ENCODE measurements around the gene CCNT2. TPM values are rescaled to one million over a fixed set of nuclear protein-coding genes. Genes with fewer than 3 reads are reported as not detected.
"Not testable (repeated sequence)": the region's sequence is repeated elsewhere in the genome, so short reads cannot be mapped to it uniquely, and the experiment has no call there.

CCNT2 gene
- total RNA-seq, 4 donors from 2014 or later: 19.1 to 45.5 (median 25.8) TPM

DNA sequence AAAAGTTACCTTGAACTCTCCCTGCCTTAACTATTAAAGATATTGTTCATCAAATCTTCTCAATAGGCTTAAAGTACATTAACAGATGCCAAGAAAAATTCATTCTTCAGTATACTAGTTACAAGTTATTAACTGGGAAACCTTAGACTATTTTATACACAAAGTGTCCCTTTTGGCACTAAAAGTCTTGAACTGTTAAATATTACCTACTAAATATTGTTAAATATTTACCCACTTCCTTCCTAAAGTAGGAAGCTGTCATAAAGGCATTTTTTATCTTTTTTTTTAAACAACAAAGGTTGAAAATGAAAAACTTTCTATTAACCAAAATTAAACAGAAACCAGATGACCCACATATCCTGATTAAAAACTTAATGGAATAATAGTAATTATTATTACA lies 19.4 kb upstream of the CCNT2 start:
- H3K27me3 ChIP-seq: no peaks in the 10 kb centered on the region
- H3K36me3 ChIP-seq: no peaks in the 10 kb centered on the region
- TF ChIP-seq EP300 (IDR thresholded peaks at IDR 0.05): no peak
- no peak for TF ChIP-seq POLR2A (IDR thresholded peaks at IDR 0.05)
- no peak overlapping the region for H3K4me3 ChIP-seq
- H3K9me3 ChIP-seq: no peaks in the 10 kb centered on the region
- H3K4me1 ChIP-seq: no peaks in the 10 kb centered on the region
- ATAC-seq: no peak
- H3K27ac ChIP-seq: no peak overlapping the region

- WGBS, 2 donors (ENCODE audit: low coverage in 1 of 2): 73 to 86% methylated on average over 1 of the region's 1 CpG
- H3K4me3 ChIP-seq: no peak overlapping the region
- H3K36me3 ChIP-seq: no peaks in the 10 kb centered on the region
- H3K4me1 ChIP-seq: no peaks in the 10 kb centered on the region
- H3K27me3 ChIP-seq: no peaks in the 10 kb centered on the region
- TF ChIP-seq, protein P1, sequence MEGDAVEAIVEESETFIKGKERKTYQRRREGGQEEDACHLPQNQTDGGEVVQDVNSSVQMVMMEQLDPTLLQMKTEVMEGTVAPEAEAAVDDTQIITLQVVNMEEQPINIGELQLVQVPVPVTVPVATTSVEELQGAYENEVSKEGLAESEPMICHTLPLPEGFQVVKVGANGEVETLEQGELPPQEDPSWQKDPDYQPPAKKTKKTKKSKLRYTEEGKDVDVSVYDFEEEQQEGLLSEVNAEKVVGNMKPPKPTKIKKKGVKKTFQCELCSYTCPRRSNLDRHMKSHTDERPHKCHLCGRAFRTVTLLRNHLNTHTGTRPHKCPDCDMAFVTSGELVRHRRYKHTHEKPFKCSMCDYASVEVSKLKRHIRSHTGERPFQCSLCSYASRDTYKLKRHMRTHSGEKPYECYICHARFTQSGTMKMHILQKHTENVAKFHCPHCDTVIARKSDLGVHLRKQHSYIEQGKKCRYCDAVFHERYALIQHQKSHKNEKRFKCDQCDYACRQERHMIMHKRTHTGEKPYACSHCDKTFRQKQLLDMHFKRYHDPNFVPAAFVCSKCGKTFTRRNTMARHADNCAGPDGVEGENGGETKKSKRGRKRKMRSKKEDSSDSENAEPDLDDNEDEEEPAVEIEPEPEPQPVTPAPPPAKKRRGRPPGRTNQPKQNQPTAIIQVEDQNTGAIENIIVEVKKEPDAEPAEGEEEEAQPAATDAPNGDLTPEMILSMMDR (IDR thresholded peaks at IDR 0.05): no peak
- TF ChIP-seq POLR2AphosphoS5 (IDR thresholded peaks at IDR 0.05) (no peak), EP300 (IDR thresholded peaks at IDR 0.05) (no peak), POLR2A (IDR thresholded peaks at IDR 0.05) (no peak)
- no peaks in the 10 kb centered on the region for H3K9me3 ChIP-seq
- no peak overlapping the region for H3K27ac ChIP-seq
- ATAC-seq: no peak
Measured at GRCh38 chr2:134900151-134900550, 18.5 kb upstream of the CCNT2 start.

- H3K9me3 ChIP-seq, H3K36me3 ChIP-seq, H3K27ac ChIP-seq, H3K4me3 ChIP-seq, ATAC-seq, H3K4me1 ChIP-seq, H3K27me3 ChIP-seq: not testable (repeated sequence)
- 83 to 87% methylated on average over 10 to 12 of the region's 13 CpGs for WGBS, 2 donors (ENCODE audit: low coverage in 1 of 2)
Measured at GRCh38 chr2:134903701-134904100, 14.9 kb upstream of the CCNT2 start.

DNA sequence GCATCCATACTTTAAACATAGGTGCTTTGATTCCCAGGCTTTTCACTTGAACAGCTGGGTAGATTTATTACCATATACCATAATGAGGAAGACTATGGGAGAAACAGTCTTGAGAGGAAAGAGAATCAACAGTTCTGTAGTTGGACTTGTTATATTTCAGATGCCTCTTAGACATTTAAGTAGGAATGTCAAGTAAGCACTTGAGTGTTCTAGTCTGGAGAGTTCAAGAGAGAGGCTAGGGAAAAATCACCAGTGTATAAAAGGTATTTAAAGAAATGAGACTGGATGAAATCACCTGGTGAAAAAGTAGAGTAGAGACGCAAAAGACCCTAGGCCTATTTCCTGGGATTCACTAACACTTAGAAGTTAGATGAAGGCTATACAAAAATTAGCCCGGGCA lies 13.5 kb upstream of the CCNT2 start:
- Histone ChIP-seq H3K4me1 (no peaks in the 10 kb centered on the region), H3K4me3 (no peak overlapping the region), H3K27ac (no peak overlapping the region), H3K36me3 (no peaks in the 10 kb centered on the region), H3K27me3 (no peaks in the 10 kb centered on the region), H3K9me3 (peaks cover 0 to 6% (median 0%) of the 10 kb centered on the region in 3 donors)
- WGBS, 2 donors (ENCODE audit: low coverage in 1 of 2): 78 to 100% methylated on average over 2 of the region's 2 CpGs
- no peak for ATAC-seq
- TF ChIP-seq POLR2AphosphoS5 (IDR thresholded peaks at IDR 0.05): no peak
- no peak for TF ChIP-seq EP300 (IDR thresholded peaks at IDR 0.05)
- no peak for TF ChIP-seq POLR2A (IDR thresholded peaks at IDR 0.05)
- TF ChIP-seq, protein P1 (IDR thresholded peaks at IDR 0.05): no peak

DNA sequence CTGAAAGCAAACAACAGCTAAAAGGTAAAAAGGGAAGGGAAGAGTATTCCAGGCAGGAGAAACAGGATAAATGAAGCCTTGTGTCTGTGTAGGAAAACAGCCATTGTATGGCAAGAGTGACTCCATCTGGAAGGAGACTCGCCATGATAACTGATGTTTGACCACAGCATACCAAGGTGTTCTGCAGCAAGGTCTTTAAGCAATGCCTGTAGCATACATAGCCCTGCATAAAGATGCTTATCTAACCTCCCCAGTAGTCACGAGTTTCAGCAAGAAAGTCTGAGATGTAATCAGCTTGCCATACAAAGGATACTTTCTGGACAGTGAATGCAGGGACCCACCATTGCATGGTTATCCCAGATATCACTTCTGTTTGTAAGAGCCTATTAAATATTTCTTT lies 11.9 kb upstream of the CCNT2 start:
- 56 to 75% methylated on average over 2 of the region's 2 CpGs for WGBS, 2 donors (ENCODE audit: low coverage in 1 of 2)
- no peaks in the 10 kb centered on the region for H3K36me3 ChIP-seq
- H3K27me3 ChIP-seq: no peaks in the 10 kb centered on the region
- H3K4me1 ChIP-seq: no peaks in the 10 kb centered on the region
- peaks cover 0 to 6% (median 0%) of the 10 kb centered on the region in 3 donors for H3K9me3 ChIP-seq
- H3K4me3 ChIP-seq: no peak overlapping the region
- no peak overlapping the region for H3K27ac ChIP-seq
- TF ChIP-seq EP300 (IDR thresholded peaks at IDR 0.05) (no peak), POLR2AphosphoS5 (IDR thresholded peaks at IDR 0.05) (no peak), POLR2A (IDR thresholded peaks at IDR 0.05) (no peak)
- TF ChIP-seq, protein P1 (IDR thresholded peaks at IDR 0.05): no peak
- no peak for ATAC-seq

DNA sequence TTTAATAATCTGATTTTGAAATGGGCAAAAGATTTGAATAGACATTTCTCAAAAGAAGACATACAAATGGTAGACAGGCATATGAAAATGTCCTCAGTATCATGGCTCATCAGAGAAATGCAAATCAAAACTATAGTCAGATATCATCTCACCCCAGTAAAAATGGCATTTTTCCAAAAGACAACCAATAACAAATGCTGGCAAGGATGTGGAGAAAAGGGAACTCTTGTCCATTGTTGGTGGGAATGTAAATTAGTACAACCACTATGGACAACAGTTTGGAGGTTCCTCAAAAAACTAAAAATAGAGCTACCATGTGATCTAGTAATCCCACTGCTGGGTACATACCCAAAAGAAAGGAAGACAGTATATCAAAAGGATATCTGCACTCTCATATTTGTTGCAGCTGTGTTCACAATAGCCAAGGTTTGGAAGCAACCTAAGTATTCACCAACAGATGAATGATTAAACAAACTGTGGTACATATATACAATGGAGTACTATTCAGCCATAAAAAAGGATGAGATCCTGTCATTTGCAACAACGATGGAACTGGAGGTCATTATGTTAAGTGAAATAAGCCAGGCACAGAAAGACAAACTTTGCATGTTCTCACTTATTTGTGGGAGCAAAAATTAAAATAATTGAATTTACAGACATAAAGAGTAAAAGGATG lies 11.0 kb upstream of the CCNT2 start:
- not testable (repeated sequence) for H3K27me3 ChIP-seq

More for the DNA sequence above, 11.0 kb upstream of the CCNT2 start:
- H3K4me3 ChIP-seq, H3K27ac ChIP-seq, ATAC-seq, H3K36me3 ChIP-seq, H3K4me1 ChIP-seq, H3K9me3 ChIP-seq: not testable (repeated sequence)
- WGBS, 2 donors (ENCODE audit: low coverage in 1 of 2): 69 to 78% methylated on average over 1 of the region's 1 CpG
